Stimulated activated CD8-positive, alpha-beta memory T cell treated with anti-CD3 and anti-CD28 coated beads, Interleukin-4, amount 100 ng/mL, for 4 hours (primary cell): ENCODE data around the gene DNAAF8.
A peak's percentile ranks its signal among the peaks of the same experiment; 100 is the strongest.

Experiments
- DNase-seq, 2 donors: peaks; one replicate each; pipeline ENCODE4 v3.0.0-alpha.2; 2020; ENCODE audit warnings: low read depth in 2 of 2, low spot score in 1 of 2

Gene DNAAF8

GRCh38 chr16:4695473-4696171, 38.7 kb upstream of the DNAAF8 start:
- no peak for DNase-seq

GRCh38 chr16:4696172-4696904, 38.0 kb upstream of the DNAAF8 start:
- DNase-seq, result no peak

GRCh38 chr16:4696905-4697847, 37.2 kb upstream of the DNAAF8 start:
- DNase-seq, result no peak

GRCh38 chr16:4697848-4698291, 36.5 kb upstream of the DNAAF8 start:
- DNase-seq, result no peak

- no peak for DNase-seq
Measured at GRCh38 chr16:4698321-4699045, 35.9 kb upstream of the DNAAF8 start.

- no peak for DNase-seq
Measured at GRCh38 chr16:4699046-4699556, 35.2 kb upstream of the DNAAF8 start.

GRCh38 chr16:4700380-4700996, 33.8 kb upstream of the DNAAF8 start:
- peak in 1 of 2 donors; percentile 38 for DNase-seq

- no peak for DNase-seq
Measured at GRCh38 chr16:4700997-4701743, 33.2 kb upstream of the DNAAF8 start.

- no peak for DNase-seq
Measured at GRCh38 chr16:4701791-4702465, 32.4 kb upstream of the DNAAF8 start.

- DNase-seq, result no peak
Measured at GRCh38 chr16:4702466-4702808, 31.9 kb upstream of the DNAAF8 start.

GRCh38 chr16:4703906-4704305, 30.4 kb upstream of the DNAAF8 start:
- DNase-seq, result no peak

GRCh38 chr16:4704491-4704890, 29.8 kb upstream of the DNAAF8 start:
- no peak for DNase-seq

- DNase-seq, result no peak
Measured at GRCh38 chr16:4704913-4705312, 29.4 kb upstream of the DNAAF8 start.

GRCh38 chr16:4706871-4707270, 27.5 kb upstream of the DNAAF8 start:
- no peak for DNase-seq

GRCh38 chr16:4709481-4709880, 24.9 kb upstream of the DNAAF8 start:
- DNase-seq, result no peak

- DNase-seq, result no peak
Measured at GRCh38 chr16:4713663-4714501, 20.5 kb upstream of the DNAAF8 start.

- no peak for DNase-seq
Measured at GRCh38 chr16:4714996-4715395, 19.3 kb upstream of the DNAAF8 start.

GRCh38 chr16:4718466-4718865, 15.9 kb upstream of the DNAAF8 start:
- DNase-seq, result no peak
